RCC 7860 (cell line): ENCODE results near the gene CEACAM19.
"Not testable (repeated sequence)": the region's sequence is repeated elsewhere in the genome, so short reads cannot be mapped to it uniquely, and the experiment has no call there.

Experiments used
- DNase-seq: peaks from one replicate; pipeline ENCODE4 v3.0.0-alpha.2; 2015; ENCODE audit warnings: low spot score
- FAIRE-seq: peaks from 2 replicates; lab custom pipeline; 2012; peaks lifted over from hg19 to GRCh38; lab: Jason Lieb, UNC

The CEACAM19 gene

GRCh38 chr19:44672226-44672625 lies 944 bp downstream of the CEACAM19 start:
- no peak for DNase-seq
- FAIRE-seq: no peak

GRCh38 chr19:44673510-44673909 lies 2.2 kb downstream of the CEACAM19 start:
- no peak for FAIRE-seq
- no peak for DNase-seq

GRCh38 chr19:44675521-44675920 lies 4.2 kb downstream of the CEACAM19 start:
- FAIRE-seq (no peak), DNase-seq (no peak)

- no peak for FAIRE-seq
- DNase-seq: peak; percentile 36
These were observed 5.9 kb downstream of the CEACAM19 start for GRCh38 chr19:44677019-44677811.

- FAIRE-seq (no peak), DNase-seq (no peak)
These were observed 9.3 kb downstream of the CEACAM19 start for GRCh38 chr19:44680536-44680935.

GRCh38 chr19:44681992-44682790 lies 10.9 kb downstream of the CEACAM19 start:
- DNase-seq (no peak), FAIRE-seq (no peak)

GRCh38 chr19:44682807-44683206 lies 11.5 kb downstream of the CEACAM19 start:
- FAIRE-seq (no peak), DNase-seq (no peak)

- no peak for FAIRE-seq
These were observed 12.3 kb downstream of the CEACAM19 start for GRCh38 chr19:44683434-44684210.

GRCh38 chr19:44684396-44684795 lies 13.1 kb downstream of the CEACAM19 start:
- FAIRE-seq, DNase-seq: not testable (repeated sequence)

More at GRCh38 chr19:44683434-44684210, 12.3 kb downstream of the CEACAM19 start:
- DNase-seq: no peak

- DNase-seq (peak; percentile 70), FAIRE-seq (peak; percentile 8)
These were observed 13.9 kb downstream of the CEACAM19 start for GRCh38 chr19:44684892-44685863.

GRCh38 chr19:44685877-44686276 lies 14.6 kb downstream of the CEACAM19 start:
- FAIRE-seq (no peak), DNase-seq (peak; percentile 40)

GRCh38 chr19:44686896-44687295 lies 15.6 kb downstream of the CEACAM19 start:
- FAIRE-seq: no peak
- no peak for DNase-seq

- DNase-seq (no peak), FAIRE-seq (no peak)
These were observed 16.6 kb downstream of the CEACAM19 start for GRCh38 chr19:44687888-44688287.

- DNase-seq (peak; percentile 21), FAIRE-seq (no peak)
These were observed 18.2 kb downstream of the CEACAM19 start for GRCh38 chr19:44689290-44690130.

GRCh38 chr19:44690131-44690440 lies 18.8 kb downstream of the CEACAM19 start:
- FAIRE-seq (no peak), DNase-seq (no peak)

GRCh38 chr19:44692379-44692721 lies 21.1 kb downstream of the CEACAM19 start:
- DNase-seq (no peak), FAIRE-seq (no peak)

- FAIRE-seq: no peak
These were observed 22.9 kb downstream of the CEACAM19 start for GRCh38 chr19:44694184-44694579.

GRCh38 chr19:44696939-44697669 lies 25.8 kb downstream of the CEACAM19 start:
- no peak for FAIRE-seq
- DNase-seq: no peak

More at GRCh38 chr19:44694184-44694579, 22.9 kb downstream of the CEACAM19 start:
- DNase-seq: no peak

- FAIRE-seq: no peak
- no peak for DNase-seq
These were observed 26.4 kb downstream of the CEACAM19 start for GRCh38 chr19:44697670-44698034.
